OCI-LY3 (cell line): ENCODE results near the gene MRTFA.

Experiments used
- EZH2phosphoT487 ChIP-seq: fragments of 200-600 bp; shearing (Covaris generic); IDR thresholded peaks from 2 replicates; pipeline ENCODE4 v1.6.1; 2018; ENCODE audit warnings: antibody characterized with exemption, mixed run types, low read depth
- TF ChIP-seq, protein P1 (sequence below): fragments of 200-600, 300-600 bp; sonication (generic); IDR thresholded peaks from 2 replicates; pipeline ENCODE4 v1.5.1; 2014; ENCODE audit warnings: antibody characterized with exemption, low read length, low read depth

DNA sequence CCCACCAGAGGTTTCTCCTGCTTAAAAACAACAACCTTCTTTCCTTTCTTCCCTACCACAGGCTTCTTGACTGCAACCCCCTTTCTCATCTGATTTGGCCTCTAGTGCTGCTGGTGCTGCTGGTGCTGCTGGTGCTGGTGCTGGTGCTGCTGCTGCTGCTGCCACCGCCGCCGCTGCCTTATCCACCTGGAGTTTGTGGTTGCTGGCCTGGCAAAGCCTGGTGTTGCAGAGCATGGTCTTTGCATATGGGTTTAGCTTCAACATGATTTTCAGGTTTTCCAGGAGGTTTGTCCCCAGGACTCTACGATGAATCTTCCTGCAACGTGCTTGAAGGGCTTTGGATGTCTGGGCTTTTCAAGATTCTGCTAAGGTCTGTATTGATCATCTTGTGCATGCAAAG is 49.7 kb downstream of the MRTFA start:
- TF ChIP-seq, protein P1, sequence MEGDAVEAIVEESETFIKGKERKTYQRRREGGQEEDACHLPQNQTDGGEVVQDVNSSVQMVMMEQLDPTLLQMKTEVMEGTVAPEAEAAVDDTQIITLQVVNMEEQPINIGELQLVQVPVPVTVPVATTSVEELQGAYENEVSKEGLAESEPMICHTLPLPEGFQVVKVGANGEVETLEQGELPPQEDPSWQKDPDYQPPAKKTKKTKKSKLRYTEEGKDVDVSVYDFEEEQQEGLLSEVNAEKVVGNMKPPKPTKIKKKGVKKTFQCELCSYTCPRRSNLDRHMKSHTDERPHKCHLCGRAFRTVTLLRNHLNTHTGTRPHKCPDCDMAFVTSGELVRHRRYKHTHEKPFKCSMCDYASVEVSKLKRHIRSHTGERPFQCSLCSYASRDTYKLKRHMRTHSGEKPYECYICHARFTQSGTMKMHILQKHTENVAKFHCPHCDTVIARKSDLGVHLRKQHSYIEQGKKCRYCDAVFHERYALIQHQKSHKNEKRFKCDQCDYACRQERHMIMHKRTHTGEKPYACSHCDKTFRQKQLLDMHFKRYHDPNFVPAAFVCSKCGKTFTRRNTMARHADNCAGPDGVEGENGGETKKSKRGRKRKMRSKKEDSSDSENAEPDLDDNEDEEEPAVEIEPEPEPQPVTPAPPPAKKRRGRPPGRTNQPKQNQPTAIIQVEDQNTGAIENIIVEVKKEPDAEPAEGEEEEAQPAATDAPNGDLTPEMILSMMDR = no peak
- no peak for TF ChIP-seq EZH2phosphoT487
